NCI-H69 (cell line): ENCODE results near the gene ARFGAP3.
A peak's percentile ranks its signal among the peaks of the same experiment; 100 is the strongest.

Experiments used
- DNase-seq: peaks from one replicate; lab custom pipeline; 2025; lab: John Stamatoyannopoulos, UW

The ARFGAP3 gene

DNA sequence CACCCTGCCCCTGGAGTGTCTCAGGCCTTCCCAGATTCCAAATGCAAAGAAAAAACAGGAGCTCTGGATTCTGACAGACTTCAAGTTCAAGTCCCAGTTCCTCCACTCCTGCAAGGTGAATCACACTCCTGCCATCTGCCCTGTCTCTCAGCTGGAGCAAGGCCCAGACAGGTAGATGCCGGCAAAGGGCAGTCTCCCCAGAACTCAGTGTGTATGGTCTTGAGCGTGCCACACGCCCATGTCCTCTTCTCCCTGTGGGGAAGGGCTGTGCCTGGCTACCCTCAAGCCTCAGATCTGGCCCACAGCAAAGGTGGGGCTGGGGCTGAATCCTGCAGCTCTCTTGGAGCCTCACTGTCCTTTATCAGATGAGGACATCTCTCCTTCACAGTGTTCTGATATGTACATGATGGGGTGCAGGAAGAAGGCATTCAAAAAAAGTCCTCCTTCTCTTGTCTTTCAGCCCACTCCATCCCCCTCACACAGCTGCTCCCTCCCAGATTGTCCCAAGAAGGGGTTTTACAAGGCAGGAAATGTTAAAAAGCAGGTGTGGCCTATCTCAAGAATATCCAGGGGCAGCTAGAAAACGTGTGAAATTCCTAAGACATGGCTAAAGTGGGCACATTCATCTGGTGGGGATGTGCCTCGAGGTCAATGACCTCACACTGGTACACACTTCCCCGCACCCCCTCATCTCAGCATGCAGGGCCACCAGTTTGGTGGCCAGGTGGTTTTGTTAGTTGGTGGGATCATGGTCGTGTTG lies 27.7 kb upstream of the ARFGAP3 start:
- no peak for DNase-seq

DNA sequence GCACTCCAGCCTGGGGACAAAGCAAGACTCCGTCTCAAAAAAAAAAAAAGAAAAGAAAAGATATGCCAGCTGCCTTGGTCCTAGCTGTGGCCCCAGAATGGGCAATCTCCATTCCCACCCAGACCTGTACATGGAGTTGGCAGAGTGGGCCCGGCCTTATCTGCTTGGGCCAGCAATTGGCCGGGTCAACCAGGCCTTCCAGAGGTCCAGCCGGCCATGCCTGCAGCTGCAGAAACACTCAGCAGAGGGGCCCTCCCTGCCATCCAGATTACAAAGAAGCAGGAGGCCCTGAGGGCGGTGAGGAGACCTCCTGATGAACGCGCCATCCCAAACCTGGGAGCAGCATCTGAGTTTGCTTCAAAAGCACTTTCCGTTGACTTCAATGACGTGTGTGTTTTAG lies 26.9 kb upstream of the ARFGAP3 start:
- no peak for DNase-seq

DNA sequence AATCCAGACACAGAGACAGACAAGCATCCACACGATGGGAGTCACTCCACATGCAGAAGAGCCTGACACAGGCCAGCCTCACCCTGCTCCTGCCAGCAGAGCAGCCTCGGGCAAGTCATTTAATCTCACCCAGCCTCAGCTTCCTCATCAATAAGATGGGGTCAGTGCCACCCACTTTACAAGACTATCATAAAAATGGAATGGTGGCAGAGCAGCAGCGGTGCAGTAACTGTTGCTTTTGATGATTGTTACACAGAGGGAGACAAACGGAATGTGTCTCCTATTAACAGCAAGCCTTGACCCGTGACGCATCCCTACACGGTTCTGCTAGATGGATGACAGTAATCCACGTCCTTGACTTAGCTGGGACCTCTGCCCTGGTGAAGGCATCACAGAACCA lies 26.0 kb upstream of the ARFGAP3 start:
- DNase-seq: no peak

DNA sequence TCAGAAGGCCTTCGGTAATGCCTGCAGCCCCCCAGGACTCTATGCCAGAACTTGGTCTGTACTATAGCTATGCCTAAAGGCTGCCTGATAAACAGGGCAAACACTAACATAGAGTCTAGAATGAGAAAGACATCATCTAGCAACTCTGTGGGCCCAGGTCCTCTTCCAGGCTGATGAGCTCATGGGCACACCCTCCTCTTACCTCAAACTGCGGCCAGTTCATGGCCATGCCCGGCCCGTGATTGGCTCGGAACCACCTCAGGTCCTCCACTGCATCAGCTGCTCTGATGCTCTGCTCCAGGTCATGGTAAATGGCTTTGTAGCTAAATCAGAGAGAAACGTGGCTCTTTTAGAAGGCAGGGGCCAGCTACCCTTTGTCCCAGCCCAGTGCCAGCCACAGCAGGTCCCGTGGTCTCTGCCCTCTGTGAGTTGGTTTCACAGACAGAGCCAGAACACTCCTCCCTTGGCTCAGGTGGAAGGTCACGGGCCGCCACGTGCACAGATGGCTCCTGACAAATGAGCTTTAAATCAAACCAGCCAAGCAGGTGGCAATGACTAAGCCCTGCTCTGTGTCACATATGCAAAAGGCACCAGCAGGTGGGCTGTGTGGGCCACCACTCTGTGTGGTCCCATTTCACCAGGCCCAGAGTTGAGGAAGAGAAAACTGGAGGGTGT lies 25.0 kb upstream of the ARFGAP3 start:
- peak; percentile 59 for DNase-seq

DNA sequence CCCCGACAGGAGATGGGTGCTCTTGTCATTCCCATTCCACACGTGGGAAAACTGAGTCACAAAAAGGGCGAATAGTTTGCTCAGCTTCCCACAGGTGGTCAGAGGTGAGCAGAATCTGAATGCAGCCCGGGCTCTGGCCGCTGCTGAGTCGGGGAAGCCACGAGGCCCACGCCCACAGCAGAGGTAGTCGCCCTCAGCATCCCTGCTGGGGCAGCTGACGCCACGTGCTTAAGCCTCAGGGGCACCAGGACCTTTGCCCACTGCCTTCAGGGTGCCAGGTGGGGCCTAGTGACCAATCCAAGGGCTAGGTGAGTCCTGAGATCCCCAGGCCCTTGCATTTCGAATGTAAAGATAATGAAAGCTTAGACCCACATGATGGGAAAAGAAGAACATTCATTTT lies 24.2 kb upstream of the ARFGAP3 start:
- DNase-seq: no peak

DNA sequence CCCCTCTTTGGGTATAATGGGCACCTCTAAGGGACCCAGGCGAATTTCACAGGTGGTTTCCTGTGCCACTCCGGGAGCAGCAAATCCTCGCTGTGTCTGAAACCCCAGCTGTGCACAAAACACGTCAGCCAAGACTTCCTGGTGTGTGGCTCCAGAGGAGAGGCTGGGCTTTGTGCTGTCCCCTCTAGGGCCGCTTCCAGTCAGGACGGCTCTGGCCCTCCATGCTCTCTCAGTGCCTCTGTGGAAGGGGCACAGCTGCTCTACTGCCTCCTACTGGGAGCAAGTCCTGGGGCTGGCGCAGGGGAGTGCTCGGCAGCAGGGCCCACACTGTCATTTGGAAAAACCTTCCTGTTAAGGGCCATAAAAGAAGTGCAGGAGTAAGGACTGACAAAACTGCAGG lies 23.7 kb upstream of the ARFGAP3 start:
- peak; percentile 42 for DNase-seq

DNA sequence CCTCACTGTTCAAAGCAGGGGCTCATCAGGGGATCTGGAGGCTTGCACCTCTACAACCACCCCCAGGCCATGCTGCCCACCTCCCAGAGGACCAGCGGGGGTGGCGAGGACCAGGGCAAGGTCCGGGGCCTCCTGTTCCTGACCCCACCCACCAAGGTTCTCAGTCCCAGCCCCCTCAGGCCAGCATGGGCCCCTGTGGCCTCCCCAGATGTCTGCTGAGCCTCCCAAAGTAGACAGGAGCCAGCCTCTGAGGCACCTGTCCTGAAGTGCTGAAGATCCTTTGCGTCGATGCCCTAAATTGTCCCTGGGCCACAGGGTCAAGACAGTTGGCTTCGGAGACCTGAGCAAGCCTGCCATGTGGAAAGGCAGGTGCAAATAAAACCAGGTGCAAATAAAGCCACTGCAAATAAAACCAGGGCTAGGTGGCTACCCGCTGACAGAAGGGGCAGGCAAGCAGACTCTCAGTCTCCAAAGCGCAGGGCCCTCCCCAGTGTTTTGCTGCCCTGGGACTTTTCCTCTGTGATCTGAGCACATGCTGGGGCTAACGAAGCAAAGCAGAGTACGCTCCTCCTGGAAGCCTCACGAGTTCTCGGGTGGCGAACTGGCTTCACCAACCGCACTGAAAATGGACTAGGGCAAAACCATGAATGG lies 22.4 kb upstream of the ARFGAP3 start:
- DNase-seq: peak; percentile 73

DNA sequence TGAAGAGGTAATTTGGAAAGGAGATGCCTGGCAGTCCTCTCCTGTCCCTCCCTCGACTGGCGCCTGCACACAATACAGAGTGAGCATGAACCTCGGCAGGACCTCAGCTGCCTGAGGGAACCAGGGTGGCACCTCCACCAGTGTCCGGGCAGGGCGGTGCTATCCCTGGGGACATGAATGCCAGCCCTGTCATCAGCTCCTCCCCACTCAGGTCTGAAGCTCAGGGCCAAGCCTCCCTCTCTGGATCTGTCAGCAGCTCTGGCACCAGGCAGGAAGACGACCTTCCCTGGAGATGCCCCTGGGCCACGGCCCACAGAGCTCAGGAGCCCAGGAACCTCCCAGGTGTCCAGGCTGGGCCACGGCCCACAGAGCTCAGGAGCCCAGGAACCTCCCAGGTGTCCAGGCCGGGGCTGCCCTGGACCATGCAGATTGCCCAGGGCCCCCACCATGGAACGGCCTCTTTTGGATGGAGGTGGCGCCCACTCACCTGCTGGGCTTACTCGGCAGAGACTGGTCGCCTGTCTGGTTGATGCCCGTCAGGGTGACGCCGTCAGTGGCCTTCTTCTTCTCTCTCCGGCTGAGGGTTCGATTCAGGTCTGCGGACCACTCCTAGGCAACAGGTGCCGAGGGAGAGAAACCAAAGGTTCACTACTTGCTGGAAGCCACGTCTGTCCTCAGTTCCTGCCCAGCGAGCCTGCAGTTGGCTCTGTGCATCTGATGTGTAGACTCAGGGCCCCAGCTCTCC lies 21.7 kb upstream of the ARFGAP3 start:
- DNase-seq: no peak

DNA sequence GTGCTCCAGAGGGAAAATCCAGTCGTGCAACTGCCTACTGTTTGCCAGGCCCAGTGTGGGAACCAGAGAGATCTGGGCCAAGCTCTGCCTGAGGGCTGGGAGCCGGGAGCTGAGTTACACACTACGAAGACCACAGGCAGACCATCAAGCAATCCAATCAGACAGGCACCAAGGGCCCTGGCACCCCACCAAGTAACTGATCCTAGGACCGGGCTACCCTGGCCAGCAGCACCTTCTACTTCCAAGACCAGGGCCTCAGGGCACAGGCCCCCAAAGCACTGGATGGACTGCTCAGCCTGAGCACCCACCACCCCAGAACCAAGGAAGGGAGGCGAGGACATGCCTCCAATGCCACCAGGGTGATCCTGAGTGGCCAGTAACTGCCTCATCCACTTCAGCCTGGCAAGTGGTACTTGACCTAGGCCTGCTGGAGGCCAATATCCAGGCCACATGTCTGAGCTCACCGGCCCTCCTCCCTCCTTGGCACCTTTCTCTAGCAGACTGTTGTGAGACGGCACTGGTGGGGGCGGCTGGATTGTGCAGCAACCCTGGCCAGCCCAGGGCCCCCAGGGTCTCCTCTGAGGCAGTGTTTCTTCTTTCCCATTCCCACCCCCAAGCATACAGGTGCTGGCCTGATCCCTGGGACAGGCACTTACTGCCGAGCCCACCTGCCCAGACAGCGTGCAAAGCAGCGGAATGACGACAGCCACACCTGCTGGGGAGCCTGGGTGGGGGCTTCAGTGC lies 20.7 kb upstream of the ARFGAP3 start:
- DNase-seq: no peak

DNA sequence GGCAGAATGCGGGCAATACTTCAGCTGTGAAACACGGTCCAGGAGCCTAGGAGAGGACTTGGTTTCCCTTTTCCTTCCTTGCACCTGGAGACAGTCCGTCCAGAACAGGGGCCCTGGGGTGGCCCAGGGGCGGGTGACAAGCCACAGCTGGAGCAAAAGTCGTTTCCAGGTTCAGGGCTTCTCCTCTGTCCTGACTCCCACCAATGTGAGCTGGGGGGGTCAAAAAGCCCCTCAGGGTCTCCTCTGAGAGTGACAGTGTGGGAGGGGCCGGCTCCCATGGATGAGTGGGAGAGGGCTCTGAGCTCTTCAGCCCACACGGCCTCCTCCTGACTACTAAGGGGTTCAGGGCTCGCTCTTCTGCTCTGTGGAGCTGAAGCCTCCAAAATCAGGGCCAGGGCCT lies 20.1 kb upstream of the ARFGAP3 start:
- no peak for DNase-seq

DNA sequence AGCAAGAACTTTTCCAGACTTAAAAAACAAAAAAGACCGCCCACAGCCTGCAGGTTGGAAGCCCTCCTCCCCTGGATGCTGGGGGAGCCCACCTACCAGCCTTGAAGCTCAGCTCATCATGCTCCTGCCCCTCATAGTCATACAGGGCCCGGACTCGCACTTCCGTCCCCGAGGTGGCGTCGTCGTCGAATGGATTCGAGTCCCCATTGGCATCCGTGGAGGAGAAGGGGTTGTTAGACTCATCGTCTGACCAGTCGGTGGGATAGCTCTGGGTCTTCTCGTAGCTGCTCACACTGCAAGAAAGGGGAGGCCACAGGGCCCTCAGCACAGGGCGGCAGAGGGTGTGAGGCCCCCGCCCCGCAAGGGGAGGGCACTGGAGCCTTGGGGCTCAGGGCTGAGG lies 19.0 kb upstream of the ARFGAP3 start:
- no peak for DNase-seq

DNA sequence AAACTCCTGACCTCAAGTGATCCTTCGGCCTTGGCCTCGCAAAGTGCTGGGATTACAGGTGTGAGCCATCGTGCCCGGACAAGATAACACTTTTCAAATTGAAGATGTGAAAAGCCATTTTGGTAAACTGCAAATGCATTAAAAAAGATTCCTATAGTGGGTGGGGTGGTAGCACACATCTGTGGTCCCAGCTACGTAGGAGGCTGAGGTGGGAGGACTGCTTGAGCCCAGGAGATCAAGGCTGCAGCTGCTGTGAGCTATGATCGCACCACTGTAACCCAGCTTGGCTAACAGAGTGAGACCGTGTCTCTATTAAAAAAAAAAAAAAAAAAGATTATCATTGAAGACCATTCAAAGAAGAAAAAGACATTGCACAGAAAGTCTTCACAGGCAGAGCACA lies 16.9 kb upstream of the ARFGAP3 start:
- DNase-seq: no peak

DNA sequence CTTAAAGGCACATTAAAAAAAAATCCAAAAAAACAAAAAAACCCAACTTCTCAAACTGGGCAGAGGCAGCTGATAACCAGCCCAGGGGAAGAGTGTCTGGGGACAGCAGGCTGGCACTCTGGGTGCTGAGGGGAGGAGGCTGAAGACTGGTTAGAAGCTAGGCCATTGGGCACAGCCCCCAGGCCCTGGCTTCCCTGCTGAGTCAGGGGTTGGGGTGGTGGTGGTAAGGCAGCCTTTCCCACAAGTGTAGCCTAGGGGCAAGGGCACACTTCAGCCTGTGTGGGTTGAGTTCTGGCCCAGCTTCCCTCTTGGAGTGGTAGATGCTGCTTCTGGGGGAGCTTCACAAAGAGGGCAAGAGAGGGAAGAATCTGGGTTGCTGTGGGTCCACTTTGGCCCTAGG lies 16.3 kb upstream of the ARFGAP3 start:
- no peak for DNase-seq

DNA sequence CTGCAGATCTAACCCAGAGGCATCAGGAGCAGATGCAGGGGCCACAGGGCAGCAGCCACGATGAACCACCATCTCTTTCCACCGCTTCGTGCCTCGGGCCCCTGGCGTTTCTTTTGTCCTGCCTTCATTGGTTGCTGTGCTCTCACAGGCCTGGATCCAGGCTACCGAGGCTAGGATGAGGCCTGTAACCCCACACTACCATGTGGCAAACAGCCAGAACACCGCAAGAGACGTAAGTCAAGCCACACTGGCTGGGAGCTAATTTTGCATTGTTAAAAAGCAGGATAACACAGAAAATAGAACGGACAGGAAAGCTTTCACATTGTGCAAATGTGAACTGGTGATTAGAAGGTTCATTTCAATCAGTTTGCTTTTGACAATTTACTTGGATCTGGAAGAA lies 15.7 kb upstream of the ARFGAP3 start:
- DNase-seq: no peak

DNA sequence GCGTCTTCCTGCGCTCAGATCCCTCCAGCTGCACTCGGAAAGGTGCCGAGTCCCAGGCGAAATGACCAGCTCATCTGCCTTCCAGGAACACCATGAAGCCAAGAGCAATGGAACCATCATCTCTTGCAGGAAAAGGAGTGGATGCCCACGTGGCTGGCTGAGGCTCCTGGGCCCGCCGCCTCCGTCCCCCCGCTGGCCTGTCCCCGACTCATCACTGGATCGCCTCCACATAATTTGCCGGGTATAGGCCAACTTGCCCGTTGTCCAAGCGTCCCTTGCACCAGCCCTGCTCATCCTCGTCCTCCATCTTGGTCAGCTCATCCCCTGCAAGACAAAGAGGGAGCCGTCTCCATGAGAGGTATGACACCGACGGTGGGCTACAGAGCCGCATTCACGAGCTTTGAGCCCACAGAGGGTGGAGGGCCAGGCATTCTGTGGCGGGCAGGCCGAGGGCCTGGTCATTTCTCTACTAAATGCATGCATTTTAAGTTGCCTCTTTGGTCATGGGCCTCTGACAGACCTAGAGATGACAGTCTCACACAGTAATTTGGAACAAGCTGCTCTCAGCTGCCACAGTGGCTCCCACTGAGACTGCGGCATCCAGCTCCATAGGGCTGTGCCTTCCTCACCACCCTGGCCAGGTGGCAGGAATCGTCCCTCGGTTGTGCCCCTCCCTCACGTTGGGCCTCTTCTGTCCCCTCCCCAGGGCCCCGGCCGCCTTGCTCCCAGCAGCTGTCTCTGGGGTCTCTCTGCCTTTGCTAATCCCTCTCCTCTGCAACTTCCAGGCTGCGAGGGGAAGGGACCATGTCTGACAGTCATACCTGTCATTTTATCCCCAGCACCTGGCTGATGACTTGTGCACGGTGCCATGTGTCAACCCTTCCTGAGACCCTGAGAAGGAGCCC lies 14.3 kb upstream of the ARFGAP3 start:
- no peak for DNase-seq

DNA sequence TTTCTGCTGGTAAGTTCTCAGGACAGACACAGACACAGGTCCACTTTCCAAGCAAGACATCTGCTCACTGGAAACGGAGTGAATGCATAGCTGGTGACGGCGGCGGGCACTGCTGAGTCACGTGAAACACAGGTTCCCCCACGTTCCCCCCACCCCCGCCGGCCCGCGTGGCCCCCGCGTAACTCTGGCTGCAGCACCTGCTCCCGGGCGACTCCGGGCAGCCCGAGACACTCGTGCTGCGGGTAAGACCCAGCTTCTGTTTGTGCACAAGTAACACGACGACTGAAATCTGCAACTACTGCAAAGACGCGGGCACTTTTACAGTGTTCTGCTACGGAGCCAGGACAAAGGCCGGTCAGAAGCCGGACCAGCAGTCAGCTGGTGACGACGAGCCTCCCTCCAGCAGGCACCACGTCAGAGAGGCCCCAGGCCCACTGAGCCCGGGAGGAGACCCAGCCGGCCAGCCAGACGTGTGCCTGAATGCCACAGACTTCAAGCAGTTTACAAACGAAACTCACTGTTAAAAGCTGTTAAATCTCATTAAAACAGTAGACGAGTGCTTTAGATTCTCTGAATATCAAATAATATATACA lies 12.9 kb upstream of the ARFGAP3 start:
- DNase-seq: no peak

DNA sequence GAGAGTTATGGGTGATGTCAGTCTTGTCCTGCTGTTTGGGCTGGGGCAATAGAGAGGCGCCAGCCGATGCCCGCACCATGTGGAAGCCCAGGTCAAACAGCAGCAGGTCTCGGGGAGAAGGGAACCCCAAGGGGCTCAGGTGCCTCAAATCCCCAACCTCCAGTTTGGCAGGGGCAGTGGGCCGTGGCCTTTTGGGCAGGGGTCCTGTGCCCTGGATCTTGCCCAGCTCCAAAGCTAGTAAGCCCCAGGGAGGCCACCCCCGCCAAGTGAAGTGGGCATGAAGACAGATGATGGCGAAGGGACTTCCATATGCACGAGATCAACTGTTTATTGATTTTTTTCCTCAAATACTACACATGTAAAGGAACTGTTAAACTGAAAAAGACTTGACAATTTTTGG lies 12.4 kb upstream of the ARFGAP3 start:
- no peak for DNase-seq

DNA sequence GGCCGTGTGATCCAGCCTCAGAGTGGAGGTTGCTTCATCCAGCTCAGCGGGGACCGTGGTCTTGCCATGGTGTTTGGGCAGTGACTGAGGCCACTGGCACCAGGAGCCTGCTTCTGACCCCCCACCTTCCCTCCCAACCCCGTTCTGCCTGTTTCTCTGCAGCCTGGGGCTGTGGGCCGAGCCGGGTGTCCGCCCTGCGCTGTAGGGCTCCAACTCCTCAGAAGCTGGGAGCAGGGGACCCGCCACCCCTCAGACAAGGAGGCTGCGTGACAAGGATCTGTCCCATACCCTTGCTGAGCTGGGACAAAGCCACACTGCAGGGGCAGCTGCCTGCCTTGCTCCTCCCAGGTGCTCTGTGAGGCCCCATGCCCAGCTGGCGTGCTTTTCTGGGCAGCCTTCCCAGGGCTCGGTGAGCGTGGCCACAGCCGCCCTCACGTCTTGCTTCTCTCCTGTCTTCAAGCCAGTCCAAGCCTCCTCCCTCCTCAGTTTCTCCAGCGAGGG lies 11.7 kb upstream of the ARFGAP3 start:
- DNase-seq: no peak

DNA sequence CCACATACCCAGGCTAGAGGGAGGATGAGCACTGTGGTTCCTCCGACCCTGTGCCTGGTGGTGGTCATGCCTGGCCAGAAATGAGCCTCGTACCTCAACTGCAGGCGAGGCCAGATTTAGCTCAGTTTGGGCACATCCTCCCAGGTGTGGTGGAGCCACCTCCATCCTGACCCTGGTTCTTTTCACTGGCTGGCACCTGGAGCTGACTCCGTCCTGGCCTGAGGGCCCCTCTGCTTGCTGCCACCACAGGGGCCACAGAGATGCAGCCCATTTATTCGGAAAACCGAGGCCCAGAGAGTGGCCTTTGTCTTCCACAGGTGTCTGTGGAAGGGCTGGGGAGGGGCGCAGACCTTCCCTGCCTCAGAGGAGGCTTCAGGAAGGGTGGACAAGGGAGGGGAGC lies 9.0 kb upstream of the ARFGAP3 start:
- no peak for DNase-seq

DNA sequence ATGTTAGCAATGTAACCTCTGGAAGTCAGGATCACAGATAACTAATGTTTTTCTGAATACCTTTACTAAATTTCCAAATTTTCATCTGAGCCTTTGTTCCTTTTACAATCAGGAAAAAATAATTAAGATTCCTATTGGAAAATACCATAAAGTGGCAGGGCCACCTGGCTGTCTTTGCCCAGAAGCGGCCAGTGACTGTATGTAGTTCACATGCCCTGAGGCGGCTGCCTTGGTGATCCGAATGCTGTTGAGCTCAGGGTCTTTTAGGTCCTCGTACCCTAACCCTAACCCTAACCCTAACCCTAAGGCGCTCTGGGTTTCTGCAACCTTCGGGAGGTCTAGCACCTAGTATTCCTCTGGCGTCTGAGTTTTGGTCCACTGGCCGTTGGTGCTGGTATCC lies 8.5 kb upstream of the ARFGAP3 start:
- no peak for DNase-seq
